ENCODE data around the gene PPFIBP2. TPM values are rescaled to one million over a fixed set of nuclear protein-coding genes. Genes with fewer than 3 reads are reported as not detected.

The PPFIBP2 gene
- total and polyA plus RNA-seq, 4 donors, result 14.1 to 35.6 (median 24.7) TPM

- ATAC-seq (ENCODE audit: low FRiP score) (no peak), DNase-seq (no peak)
- Histone ChIP-seq H3K36me3 (ENCODE audit: control insufficient read depth in 1 of 2, insufficient read depth in 2 of 2, low read length in 1 of 2) (peaks cover 0 to 2% of the 10 kb centered on the region in 2 donors), H3K9me3 (ENCODE audit: control insufficient read depth, low read length) (no peaks in the 10 kb centered on the region), H3K4me1 (ENCODE audit: control insufficient read depth in 1 of 2, insufficient read depth in 2 of 2, low read length in 2 of 2) (no peaks in the 10 kb centered on the region), H3K27me3 (ENCODE audit: control insufficient read depth in 1 of 2, insufficient read depth in 2 of 2, low read length in 1 of 2) (no peaks in the 10 kb centered on the region), H3K27ac (ENCODE audit: low read depth in 1 of 2, low read length in 2 of 2) (no peak overlapping the region), H3K4me3 (ENCODE audit: low read length in 2 of 2) (no peak overlapping the region)
- WGBS, 2 donors, result 83 to 87% methylated on average over 5 of the region's 5 CpGs
- intact Hi-C loops (cut with DNase I), result loop anchor here in 1 of 2 donors (10.0 kb wide), 2 partner anchors 288 to 602 kb away; partner anchors contain the start of gene EIF3F
Measured at GRCh38 chr11:7696424-7696823, 182.6 kb downstream of the PPFIBP2 start.

Other genes with a start within 250 kb of the PPFIBP2 start
- 10 to 100 TPM; 13.2 to 41.0 TPM for gene OLFML1, start 28.5 kb upstream of the PPFIBP2 start, total RNA-seq
- 10 to 100 TPM in 1 of 2 donors, 1 to 10 TPM in 1; 4.9 to 22.9 TPM for gene OLFML1, start 28.5 kb upstream of the PPFIBP2 start, polyA plus RNA-seq
- gene CYB5R2, start 159.5 kb downstream of the PPFIBP2 start, total RNA-seq, result 10 to 100 TPM in 1 of 2 donors, 1 to 10 TPM in 1; 8.3 to 10.1 TPM
- 10 to 100 TPM; 20.0 to 27.6 TPM for gene CYB5R2, start 159.5 kb downstream of the PPFIBP2 start, polyA plus RNA-seq
- under 1 TPM in 1 of 2 donors, not detected in 1; 0.75 TPM for gene OVCH2, start 192.5 kb downstream of the PPFIBP2 start, total RNA-seq
- gene OVCH2, start 192.5 kb downstream of the PPFIBP2 start, polyA plus RNA-seq, result under 1 TPM in 1 of 2 donors, not detected in 1; 0.31 TPM

All from aorta (tissue), 5 donors.